KOPT-K1 (cell line): ENCODE data around the gene AKR1C1.
"Not testable (repeated sequence)": the region's sequence is repeated elsewhere in the genome, so short reads cannot be mapped to it uniquely, and the experiment has no call there.

Experiments used
- H3K27ac ChIP-seq: fragments of 200-600 bp; sonication (generic); 2 replicates; pipeline ENCODE4 v1.5.1; 2016; ENCODE audit warnings: antibody characterized with exemption, mild to moderate bottlenecking, low read depth, low read length; ENCODE audit not compliant: poor library complexity, severe bottlenecking
- H3K36me3 ChIP-seq: fragments of 200-600 bp; sonication (generic); 2 replicates; pipeline ENCODE4 v1.5.1; 2017; ENCODE audit warnings: antibody characterized with exemption, mild to moderate bottlenecking, low read length, moderate library complexity; ENCODE audit not compliant: insufficient read depth
- H3K9me3 ChIP-seq: fragments of 200-600 bp; sonication (generic); 2 replicates; pipeline ENCODE4 v1.5.1; 2017; ENCODE audit warnings: antibody characterized with exemption, low read length, mild to moderate bottlenecking; ENCODE audit not compliant: insufficient read depth, poor library complexity, severe bottlenecking

Gene AKR1C1

DNA sequence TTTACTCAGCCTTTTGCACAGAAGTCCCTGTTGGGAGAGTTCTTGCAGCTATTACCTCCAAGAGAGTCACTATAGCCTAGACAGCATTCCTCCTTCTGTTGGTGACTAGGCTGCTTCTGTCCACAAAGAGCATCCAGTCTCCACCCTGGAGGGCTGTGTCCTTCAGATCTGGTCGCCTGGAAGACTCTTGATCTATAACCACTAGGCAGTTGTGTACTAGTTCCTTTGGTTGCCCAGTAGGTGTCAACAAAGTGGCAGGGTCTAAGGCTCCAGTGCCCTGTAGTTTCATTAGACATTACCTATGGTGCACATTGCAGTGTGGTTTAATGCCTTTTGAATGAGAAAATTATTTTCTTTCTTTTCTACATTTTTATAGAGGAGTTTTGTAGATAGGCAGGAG is 51.7 kb downstream of the AKR1C1 start:
- Histone ChIP-seq H3K36me3 (no peaks in the 10 kb centered on the region), H3K27ac (no peak overlapping the region), H3K9me3 (no peaks in the 10 kb centered on the region)

DNA sequence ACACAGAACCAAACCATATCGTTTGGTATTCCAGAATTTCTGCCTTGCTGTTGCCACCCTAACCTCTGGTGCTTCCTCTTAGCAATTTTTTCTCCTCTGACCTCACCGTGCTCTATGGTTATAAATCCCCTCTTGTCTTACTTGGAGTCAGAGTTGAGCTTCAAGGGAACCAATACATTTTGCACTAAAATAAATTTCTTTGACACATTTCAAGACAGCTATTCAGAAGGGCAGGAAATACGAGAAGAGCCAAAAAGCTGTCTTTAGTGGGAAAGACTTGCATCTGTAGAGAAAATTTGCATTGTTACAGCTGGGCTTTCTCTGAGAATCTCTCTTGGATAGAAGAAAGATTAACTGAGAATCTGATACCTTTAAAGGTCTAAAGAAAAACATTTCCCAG is 54.9 kb downstream of the AKR1C1 start:
- Histone ChIP-seq H3K36me3 (no peaks in the 10 kb centered on the region), H3K9me3 (no peaks in the 10 kb centered on the region), H3K27ac (no peak overlapping the region)

DNA sequence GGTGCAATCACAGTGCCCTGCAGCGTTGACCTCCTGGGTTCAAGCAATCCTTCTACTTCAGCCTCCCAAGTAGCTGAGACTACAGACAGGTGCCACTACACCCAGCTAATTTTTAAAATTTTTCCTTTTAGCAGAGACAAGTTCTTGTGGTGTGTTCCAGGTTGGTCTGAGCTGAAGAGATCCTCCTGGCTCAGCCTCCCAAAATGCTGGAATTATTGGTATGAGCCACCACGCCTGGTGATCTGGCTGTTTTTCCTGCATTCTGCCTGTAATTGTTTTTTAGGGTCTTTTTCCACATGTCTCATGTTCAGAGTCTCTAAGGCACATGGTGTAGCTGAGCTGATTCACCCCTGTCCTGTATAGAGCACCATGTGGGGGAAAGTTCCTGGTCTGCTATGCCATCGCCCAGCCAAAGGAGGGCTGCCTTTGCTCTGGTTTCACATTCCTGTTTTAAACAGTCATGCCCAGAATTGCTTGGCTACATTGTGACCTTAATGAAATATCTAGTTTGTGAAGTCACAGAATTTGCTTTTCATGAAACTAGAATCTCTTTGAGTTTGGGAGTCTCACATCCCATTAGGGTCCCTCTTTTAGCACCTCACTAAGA is 55.6 kb downstream of the AKR1C1 start:
- H3K36me3 ChIP-seq, H3K27ac ChIP-seq, H3K9me3 ChIP-seq: not testable (repeated sequence)

DNA sequence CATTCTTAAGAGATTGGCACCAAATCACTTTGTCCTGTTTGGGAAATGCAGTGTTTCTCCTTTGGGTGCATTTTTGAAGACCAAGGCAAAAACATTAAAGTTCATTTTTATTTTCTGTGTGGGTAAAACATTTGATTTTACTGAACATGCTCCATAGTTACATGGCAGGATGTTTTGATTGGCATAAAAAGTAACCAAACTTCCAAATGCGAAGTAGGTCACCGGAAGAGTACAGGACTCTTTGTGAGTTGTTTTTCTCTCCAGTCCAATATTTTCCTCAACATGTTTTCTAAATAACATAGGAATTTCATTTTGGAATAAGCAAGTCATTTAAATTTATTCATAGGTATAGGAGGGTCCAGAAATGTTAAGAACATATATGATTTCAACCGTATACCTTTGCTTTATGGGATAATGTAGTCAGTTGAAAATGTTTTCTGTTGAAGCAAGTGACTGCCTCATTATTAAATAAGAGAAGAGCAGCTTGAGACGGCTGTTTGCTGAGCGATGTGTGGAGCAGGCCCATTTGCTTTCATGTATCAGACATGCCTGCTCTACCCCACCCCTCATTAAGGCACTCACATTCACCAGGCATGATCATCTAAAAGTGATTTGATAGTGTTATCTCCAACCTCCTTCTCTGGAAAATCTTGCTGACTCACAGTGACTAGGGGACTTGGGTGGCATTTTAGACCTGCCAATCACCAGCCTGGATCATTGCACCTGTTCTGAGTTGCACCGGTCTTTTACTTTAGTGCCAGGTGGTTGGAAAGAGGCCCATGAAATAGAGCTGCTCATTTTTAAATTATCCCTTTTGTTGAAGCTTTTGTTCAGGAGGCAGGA is 56.8 kb downstream of the AKR1C1 start:
- not testable (repeated sequence) for H3K36me3 ChIP-seq, H3K27ac ChIP-seq, H3K9me3 ChIP-seq

DNA sequence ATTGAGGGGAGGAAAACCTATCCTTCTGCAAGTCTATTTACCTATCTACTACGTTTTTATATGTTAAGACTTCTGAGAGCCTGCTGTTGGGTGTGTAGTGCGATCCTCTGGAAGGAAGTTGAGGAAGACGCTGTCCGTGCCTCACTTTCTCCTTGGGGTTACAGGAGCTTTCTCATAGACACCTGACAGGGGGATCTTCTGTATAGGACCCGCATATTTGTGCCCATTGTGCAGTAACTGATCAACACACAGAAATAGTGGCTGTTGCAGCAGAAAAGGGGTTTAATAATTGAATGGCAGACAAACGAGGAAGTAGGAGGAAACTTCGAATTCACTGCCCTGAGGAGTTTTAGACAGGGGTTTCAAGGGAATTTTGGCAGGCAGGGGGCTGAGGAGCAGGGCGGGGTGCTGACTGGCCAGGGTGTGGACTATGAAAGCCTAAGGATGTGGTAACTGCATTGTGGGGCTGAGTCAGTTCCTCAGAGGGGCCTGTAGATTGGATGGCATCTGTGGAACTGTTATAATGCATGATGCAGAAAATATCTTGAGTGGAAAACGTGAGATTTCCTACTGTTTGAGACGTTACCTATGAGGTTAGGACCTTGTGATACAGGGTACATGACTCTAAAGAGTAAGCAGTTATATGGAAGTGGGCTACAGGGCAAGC is 58.5 kb downstream of the AKR1C1 start:
- H3K9me3 ChIP-seq, H3K27ac ChIP-seq, H3K36me3 ChIP-seq: not testable (repeated sequence)

DNA sequence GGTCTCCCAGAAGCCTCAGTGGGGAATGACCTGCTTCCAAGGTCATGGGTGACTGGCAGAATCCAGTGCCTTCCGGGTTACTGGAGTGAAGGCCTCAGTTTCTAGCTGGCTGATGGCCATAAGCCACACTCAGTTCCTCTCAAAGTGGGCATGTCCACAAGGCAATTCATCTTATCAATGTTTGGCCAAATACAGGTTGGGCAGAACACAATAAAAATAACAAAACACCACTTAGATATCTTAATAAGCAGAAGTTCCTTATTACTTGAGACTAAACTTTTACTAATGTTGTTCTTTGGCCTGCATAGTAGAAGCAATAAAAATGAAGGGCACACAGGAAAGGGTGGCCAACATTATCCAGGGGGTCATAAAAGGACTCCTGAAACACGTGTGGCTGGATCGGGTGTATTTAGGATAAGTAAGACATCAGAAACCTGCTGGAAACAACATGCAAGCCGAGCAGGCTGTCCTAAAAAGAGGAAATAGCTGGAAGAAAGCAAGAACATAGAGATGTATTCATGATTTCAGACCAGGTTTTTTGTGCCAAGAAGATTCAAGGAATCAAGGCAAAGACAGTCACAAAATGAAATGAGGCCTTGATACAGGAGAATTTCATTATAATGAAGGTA is 60.1 kb downstream of the AKR1C1 start:
- no peaks in the 10 kb centered on the region for H3K36me3 ChIP-seq
- no peak overlapping the region for H3K27ac ChIP-seq
- no peaks in the 10 kb centered on the region for H3K9me3 ChIP-seq

DNA sequence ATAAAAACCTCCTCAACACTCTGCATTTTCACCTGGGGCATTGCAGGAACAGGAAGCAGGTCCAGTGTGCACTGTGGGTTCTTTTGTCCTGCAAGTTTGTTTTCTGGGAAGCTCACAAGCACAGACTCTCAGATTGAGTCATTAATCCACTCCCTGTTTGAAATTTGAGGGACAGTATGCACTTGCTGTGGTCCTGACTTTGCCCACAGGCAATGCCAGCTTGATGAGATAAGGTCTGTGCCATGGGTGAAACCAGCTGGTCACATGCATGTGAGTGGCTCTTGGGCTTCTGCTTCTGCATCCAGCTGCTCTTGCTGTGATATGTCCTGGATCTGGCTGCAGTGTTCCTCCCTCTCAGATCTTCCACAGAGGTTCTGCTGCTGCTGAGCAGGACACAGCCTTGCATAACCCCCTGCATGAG is 62.3 kb downstream of the AKR1C1 start:
- not testable (repeated sequence) for H3K36me3 ChIP-seq, H3K27ac ChIP-seq, H3K9me3 ChIP-seq

DNA sequence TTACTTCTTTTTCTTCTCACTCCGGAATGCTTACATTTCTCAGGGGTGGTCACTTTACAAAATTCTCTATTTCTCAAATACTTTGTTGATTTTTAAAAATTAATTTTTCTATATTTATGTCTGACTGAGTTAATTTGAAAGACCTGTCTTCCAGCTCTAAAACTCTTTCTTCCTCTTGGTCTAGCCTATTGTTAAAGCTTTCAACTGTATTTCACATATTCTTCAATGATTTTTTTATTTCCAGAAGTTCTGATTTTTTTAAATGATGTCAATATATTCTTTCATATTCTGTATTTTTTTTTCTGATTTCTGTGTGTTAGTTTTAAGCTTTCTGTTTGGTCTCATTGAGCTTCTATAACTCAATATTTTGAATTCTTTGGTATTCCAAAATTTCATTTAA is 67.8 kb downstream of the AKR1C1 start:
- H3K36me3 ChIP-seq = no peaks in the 10 kb centered on the region
- no peak overlapping the region for H3K27ac ChIP-seq
- peaks cover 16% of the 10 kb centered on the region for H3K9me3 ChIP-seq

DNA sequence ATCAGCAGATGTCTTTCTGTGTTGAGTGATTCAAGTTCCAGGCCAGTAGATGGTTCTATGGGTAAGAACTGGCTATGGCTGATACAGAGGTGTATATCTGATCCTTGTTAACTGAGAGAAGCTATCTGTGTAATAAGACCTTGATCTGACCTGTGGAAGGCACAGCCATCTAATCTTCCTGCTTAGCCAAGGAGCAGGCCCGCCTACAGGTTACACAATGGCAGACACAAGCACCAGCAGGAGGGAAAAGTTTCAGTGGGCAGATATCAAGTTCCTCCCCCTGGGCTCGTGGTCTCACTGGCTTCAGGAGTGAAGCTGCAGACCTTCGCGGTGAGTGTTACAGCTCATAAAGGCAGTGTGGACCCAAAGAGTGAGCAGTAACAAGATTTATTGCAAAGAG is 68.4 kb downstream of the AKR1C1 start:
- not testable (repeated sequence) for H3K36me3 ChIP-seq, H3K27ac ChIP-seq
- peaks cover 16% of the 10 kb centered on the region for H3K9me3 ChIP-seq

DNA sequence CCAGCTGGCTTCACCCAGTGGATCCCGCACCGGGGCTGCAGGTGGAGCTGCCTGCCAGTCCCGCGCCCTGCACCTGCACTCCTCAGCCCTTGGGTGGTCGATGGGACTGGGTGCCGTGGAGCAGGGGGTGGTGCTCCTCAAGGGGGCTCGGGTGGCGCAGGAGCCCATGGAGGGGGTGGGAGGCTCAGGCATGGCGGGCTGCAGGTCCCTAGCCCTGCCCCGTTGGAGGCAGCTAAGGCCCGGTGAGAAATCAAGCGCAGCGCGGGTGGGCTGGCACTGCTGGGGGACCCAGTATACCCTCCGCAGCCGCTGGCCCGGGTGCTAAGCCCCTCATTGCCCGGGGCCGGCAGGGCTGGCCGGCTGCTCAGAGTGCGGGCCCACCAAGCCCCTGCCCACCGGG is 69.2 kb downstream of the AKR1C1 start:
- H3K36me3 ChIP-seq, H3K27ac ChIP-seq: not testable (repeated sequence)
- H3K9me3 ChIP-seq = peaks cover 16% of the 10 kb centered on the region
